ENCODE results near the gene BSN. TPM values are rescaled to one million over a fixed set of nuclear protein-coding genes. Genes with fewer than 3 reads are reported as not detected.

BSN gene
- total and polyA plus RNA-seq, 2 experiments from 2014 or later = 0.50 to 5.1 TPM

GRCh38 chr3:49652218-49652902, 98.1 kb downstream of the BSN start (continued):
- TF ChIP-seq CREB1 (CRISPR knock-in tag; IDR thresholded peaks at IDR 0.05; ENCODE audit: low read depth) = no peak
- no peak for TF ChIP-seq STAT1 (IDR thresholded peaks at IDR 0.05; ENCODE audit: unreplicated experiment)
- TF ChIP-seq ZNF114 (CRISPR knock-in tag; IDR thresholded peaks at IDR 0.05) = no peak

DNA sequence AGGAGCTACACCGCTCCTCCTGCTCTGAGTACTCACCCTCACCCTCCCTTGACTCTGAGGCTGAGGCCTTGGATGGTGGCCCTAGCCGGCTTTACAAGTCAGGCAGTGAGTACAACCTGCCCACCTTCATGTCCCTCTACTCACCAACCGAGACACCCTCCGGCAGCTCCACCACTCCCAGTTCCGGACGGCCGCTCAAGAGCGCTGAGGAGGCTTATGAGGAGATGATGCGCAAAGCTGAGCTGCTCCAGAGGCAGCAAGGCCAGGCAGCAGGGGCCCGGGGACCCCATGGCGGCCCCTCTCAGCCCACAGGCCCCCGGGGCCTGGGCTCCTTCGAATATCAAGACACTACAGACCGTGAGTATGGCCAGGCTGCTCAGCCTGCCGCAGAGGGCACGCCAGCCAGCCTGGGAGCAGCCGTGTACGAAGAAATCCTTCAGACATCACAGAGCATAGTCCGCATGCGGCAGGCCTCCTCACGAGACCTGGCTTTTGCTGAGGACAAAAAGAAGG, 98.7 kb downstream of the BSN start:
- H3K27me3 ChIP-seq (ENCODE audit: insufficient read depth) = no peaks in the 10 kb centered on the region
- no peak for TF ChIP-seq EZH2phosphoT487 (IDR thresholded peaks at IDR 0.05; ENCODE audit: unreplicated experiment)
- no peak for TF ChIP-seq POLR2AphosphoS5 (IDR thresholded peaks at IDR 0.05; ENCODE audit: low read depth)
- no peak for TF ChIP-seq JUNB (IDR thresholded peaks at IDR 0.05; ENCODE audit: unreplicated experiment)
- no peak for TF ChIP-seq NANOG (IDR thresholded peaks at IDR 0.05; ENCODE audit: borderline replicate concordance)
- TF ChIP-seq, protein P1, sequence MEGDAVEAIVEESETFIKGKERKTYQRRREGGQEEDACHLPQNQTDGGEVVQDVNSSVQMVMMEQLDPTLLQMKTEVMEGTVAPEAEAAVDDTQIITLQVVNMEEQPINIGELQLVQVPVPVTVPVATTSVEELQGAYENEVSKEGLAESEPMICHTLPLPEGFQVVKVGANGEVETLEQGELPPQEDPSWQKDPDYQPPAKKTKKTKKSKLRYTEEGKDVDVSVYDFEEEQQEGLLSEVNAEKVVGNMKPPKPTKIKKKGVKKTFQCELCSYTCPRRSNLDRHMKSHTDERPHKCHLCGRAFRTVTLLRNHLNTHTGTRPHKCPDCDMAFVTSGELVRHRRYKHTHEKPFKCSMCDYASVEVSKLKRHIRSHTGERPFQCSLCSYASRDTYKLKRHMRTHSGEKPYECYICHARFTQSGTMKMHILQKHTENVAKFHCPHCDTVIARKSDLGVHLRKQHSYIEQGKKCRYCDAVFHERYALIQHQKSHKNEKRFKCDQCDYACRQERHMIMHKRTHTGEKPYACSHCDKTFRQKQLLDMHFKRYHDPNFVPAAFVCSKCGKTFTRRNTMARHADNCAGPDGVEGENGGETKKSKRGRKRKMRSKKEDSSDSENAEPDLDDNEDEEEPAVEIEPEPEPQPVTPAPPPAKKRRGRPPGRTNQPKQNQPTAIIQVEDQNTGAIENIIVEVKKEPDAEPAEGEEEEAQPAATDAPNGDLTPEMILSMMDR (conservative IDR thresholded peaks at IDR 0.05; ENCODE audit: low read depth in 2 of 2) = no peak
- TF ChIP-seq EZH2 (IDR thresholded peaks at IDR 0.05; ENCODE audit: low read depth, unreplicated experiment) = no peak
- TF ChIP-seq, protein P2, sequence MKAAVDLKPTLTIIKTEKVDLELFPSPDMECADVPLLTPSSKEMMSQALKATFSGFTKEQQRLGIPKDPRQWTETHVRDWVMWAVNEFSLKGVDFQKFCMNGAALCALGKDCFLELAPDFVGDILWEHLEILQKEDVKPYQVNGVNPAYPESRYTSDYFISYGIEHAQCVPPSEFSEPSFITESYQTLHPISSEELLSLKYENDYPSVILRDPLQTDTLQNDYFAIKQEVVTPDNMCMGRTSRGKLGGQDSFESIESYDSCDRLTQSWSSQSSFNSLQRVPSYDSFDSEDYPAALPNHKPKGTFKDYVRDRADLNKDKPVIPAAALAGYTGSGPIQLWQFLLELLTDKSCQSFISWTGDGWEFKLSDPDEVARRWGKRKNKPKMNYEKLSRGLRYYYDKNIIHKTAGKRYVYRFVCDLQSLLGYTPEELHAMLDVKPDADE (IDR thresholded peaks at IDR 0.05) = no peak
- no peak for TF ChIP-seq ZNF114 (CRISPR knock-in tag; IDR thresholded peaks at IDR 0.05)
- no peak for TF ChIP-seq STAT1 (IDR thresholded peaks at IDR 0.05; ENCODE audit: unreplicated experiment)
- TF ChIP-seq ZNF462 (CRISPR knock-in tag; IDR thresholded peaks at IDR 0.05) = no peak
- TF ChIP-seq CREB1 (CRISPR knock-in tag; IDR thresholded peaks at IDR 0.05; ENCODE audit: low read depth) = no peak
- TF ChIP-seq ZNF331 (CRISPR knock-in tag; IDR thresholded peaks at IDR 0.05; ENCODE audit: low read depth) = no peak
- H3K79me2 ChIP-seq (replicated peaks; ENCODE audit: insufficient read depth) = no peaks in the 10 kb centered on the region
- Mint-ChIP-seq H3K9me3 (no peaks in the 10 kb centered on the region), H3K4me1 (peaks cover 4% of the 10 kb centered on the region; the same call in 1 of the 3 replicates), H3K36me3 (ENCODE audit: low read depth) (no peaks in the 10 kb centered on the region), H3K27me3 (ENCODE audit: insufficient read depth, low read depth, poor library complexity) (peaks cover 16% of the 10 kb centered on the region), H3K27ac (no peak overlapping the region), H3K4me3 (no peak overlapping the region)
- no peaks in the 10 kb centered on the region for H3K36me3 ChIP-seq (ENCODE audit: insufficient read depth)
- DNase-seq (ENCODE audit: low spot score) = no peak
- no peak for ATAC-seq
- no peak overlapping the region for H3K4me3 ChIP-seq
- H3F3A ChIP-seq (replicated peaks; ENCODE audit: low read depth) = no peaks in the 10 kb centered on the region
- no peak overlapping the region for H2AFZ ChIP-seq
- no peak overlapping the region for H3K27ac ChIP-seq (ENCODE audit: low read depth)
- no peaks in the 10 kb centered on the region for H3K9me2 ChIP-seq (ENCODE audit: insufficient read depth)
- H4K20me1 ChIP-seq (replicated peaks; ENCODE audit: insufficient read depth) = no peaks in the 10 kb centered on the region
- H3K4me2 ChIP-seq = no peak overlapping the region
- H3K4me1 ChIP-seq (ENCODE audit: insufficient read depth) = no peaks in the 10 kb centered on the region
